Spleen (tissue), 7 donors: ENCODE results near the gene NFKBIE.

Experiments
- POLR2A ChIP-seq, 3 donors: fragments of 450-650 bp; IDR thresholded peaks; one replicate each; pipeline ENCODE4 v1.5.1; 2017; ENCODE audit warnings: antibody characterized with exemption in 3 of 3, mild to moderate bottlenecking in 1 of 3
- POLR2AphosphoS5 ChIP-seq, 3 donors: sonication (generic); formaldehyde crosslinking; IDR thresholded peaks; one replicate each; pipeline ENCODE4 v1.5.1; 2017; ENCODE audit warnings: antibody characterized with exemption in 3 of 3
- TF ChIP-seq, protein P1 (sequence below), 11 experiments: fragments of 200-600 bp in 7 of 11; fragments of 450-650 bp in 4 of 11; sonication (generic) in 4 of 11; IDR thresholded peaks in 8 of 11; conservative IDR thresholded peaks in 3 of 11; 1 replicate in 7 of 11; 2 replicates in 4 of 11; pipeline versions ENCODE4 v1.4.0 to v1.8.0; 2016 to 2021; ENCODE audit warnings: antibody characterized with exemption in 11 of 11, inconsistent platforms in 4 of 11, mild to moderate bottlenecking in 1 of 11
- donor health status: DM: no; HTN: no; CAD: no; lungs with moderate emphysema.
- donor health status: DM: no; HTN: no; CAD: no.
- donor health status: DM: no; HTN: no; CAD: no.

DNA sequence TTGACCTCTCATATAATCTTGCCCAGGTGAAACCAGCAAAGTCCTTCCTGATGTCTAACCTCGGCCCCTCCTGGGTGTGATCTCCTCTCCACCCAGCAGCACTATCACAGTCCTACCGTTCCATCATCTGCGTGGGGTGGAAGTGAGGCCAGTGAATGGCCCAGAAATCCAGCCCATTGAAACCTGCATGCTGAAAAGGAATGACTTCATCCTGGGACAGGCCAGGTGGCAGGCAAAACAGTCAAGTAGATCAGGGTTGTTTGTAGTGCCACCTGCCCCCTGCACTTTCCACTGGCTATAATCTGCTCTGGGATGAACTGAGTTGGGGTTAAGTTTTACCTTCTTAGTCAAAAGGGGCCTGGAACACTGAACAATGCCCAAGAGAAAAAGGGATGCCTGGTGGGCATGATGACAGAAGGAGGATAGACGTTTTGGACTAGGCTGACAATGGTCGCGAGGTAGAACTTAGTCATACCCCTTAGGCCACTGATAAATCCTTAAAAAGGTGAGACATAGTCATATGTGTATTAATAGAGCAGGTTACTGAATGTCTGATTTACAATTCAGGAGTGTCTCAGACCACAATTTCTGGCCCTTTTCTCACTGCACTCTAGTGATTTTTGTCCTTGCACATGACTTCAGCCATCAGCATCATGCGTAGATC lies 26.5 kb downstream of the NFKBIE start:
- TF ChIP-seq, protein P1, sequence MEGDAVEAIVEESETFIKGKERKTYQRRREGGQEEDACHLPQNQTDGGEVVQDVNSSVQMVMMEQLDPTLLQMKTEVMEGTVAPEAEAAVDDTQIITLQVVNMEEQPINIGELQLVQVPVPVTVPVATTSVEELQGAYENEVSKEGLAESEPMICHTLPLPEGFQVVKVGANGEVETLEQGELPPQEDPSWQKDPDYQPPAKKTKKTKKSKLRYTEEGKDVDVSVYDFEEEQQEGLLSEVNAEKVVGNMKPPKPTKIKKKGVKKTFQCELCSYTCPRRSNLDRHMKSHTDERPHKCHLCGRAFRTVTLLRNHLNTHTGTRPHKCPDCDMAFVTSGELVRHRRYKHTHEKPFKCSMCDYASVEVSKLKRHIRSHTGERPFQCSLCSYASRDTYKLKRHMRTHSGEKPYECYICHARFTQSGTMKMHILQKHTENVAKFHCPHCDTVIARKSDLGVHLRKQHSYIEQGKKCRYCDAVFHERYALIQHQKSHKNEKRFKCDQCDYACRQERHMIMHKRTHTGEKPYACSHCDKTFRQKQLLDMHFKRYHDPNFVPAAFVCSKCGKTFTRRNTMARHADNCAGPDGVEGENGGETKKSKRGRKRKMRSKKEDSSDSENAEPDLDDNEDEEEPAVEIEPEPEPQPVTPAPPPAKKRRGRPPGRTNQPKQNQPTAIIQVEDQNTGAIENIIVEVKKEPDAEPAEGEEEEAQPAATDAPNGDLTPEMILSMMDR (IDR thresholded peaks at IDR 0.05 in 8 of 11, conservative IDR thresholded peaks at IDR 0.05 in 3 of 11): no peak
- TF ChIP-seq POLR2AphosphoS5 (IDR thresholded peaks at IDR 0.05) (no peak), POLR2A (IDR thresholded peaks at IDR 0.05) (no peak)
